B cell (primary cell): ENCODE results near the gene FXYD3. TPM values are rescaled to one million over a fixed set of nuclear protein-coding genes. Genes with fewer than 3 reads are reported as not detected.

Experiments used
- ATAC-seq: fragments of 200-7000 bp; cut with Tn5 transposase; one replicate; pipeline ENCODE4 v1.10.0; 2021; ENCODE audit warnings: low read depth, mild to moderate bottlenecking, moderate number of reproducible peaks, moderate library complexity
- CTCF ChIA-PET: fragments of 350-600 bp; sonication (Branson Sonifier 250); formaldehyde crosslinking; loops from one replicate; lab custom pipeline; 2021; ENCODE audit warnings: antibody characterized with exemption, inconsistent platforms; lab: Charles Lee
- POLR2A ChIA-PET: fragments of 350-600 bp; sonication (Branson Sonifier 250); formaldehyde crosslinking; loops from one replicate; lab custom pipeline; 2021; ENCODE audit warnings: antibody characterized with exemption; lab: Charles Lee
- DNase-seq: peaks from one replicate; pipeline ENCODE4 v3.0.0; 2013
- H2AFZ ChIP-seq: 2 replicates; pipeline ENCODE4 v1.6.1; 2012; ENCODE audit warnings: mild to moderate bottlenecking, low read depth, low read length; ENCODE audit not compliant: insufficient read depth, poor library complexity, severe bottlenecking
- H3K27ac ChIP-seq, 2 donors: 1 replicate in 1 of 2; 2 replicates in 1 of 2; pipeline ENCODE4 v1.5.1; 2012 to 2013; ENCODE audit warnings: low read length in 2 of 2, mild to moderate bottlenecking in 2 of 2, moderate library complexity in 1 of 2
- H3K27me3 ChIP-seq, 4 experiments: fragments of 200-600 bp in 1 of 4; sonication (generic) in 1 of 4; replicated peaks in 1 of 4; 1 replicate in 2 of 4; 2 replicates in 2 of 4; pipeline versions ENCODE4 v1.6.1 to v1.7.0; 2013 to 2016; ENCODE audit warnings: low read length in 3 of 4, mild to moderate bottlenecking in 2 of 4, mixed read lengths in 1 of 4, moderate library complexity in 1 of 4; ENCODE audit not compliant: insufficient read depth in 4 of 4, control insufficient read depth in 3 of 4; ENCODE audit errors: control extremely low read depth in 1 of 4
- H3K36me3 ChIP-seq, 2 experiments: replicated peaks in 1 of 2; 1 replicate in 1 of 2; 2 replicates in 1 of 2; pipeline versions ENCODE4 v1.6.1 to v1.7.1; 2013; ENCODE audit warnings: low read length in 1 of 2; ENCODE audit not compliant: insufficient read depth in 2 of 2, control insufficient read depth in 1 of 2; ENCODE audit errors: control extremely low read depth in 1 of 2, extremely low read depth in 1 of 2
- H3K4me1 ChIP-seq, 2 donors: fragments of 200-600 bp in 1 of 2; sonication (generic) in 1 of 2; 1 replicate in 1 of 2; 2 replicates in 1 of 2; pipeline versions ENCODE4 v1.5.1 to v1.6.1; 2013 to 2017; ENCODE audit warnings: low read length in 2 of 2; ENCODE audit not compliant: control insufficient read depth in 2 of 2, insufficient read depth in 2 of 2
- H3K4me2 ChIP-seq: replicated peaks from 2 replicates; pipeline ENCODE3; 2012; ENCODE audit warnings: mild to moderate bottlenecking, low read depth, low read length; ENCODE audit not compliant: poor library complexity, severe bottlenecking
- H3K4me3 ChIP-seq, 5 experiments: fragments of 200-600 bp in 1 of 5; sonication (generic) in 1 of 5; 1 replicate in 3 of 5; 2 replicates in 2 of 5; pipeline versions ENCODE4 v1.5.1 to v1.7.0; 2011 to 2016; ENCODE audit warnings: low read length in 4 of 5, mild to moderate bottlenecking in 4 of 5, low read depth in 2 of 5, control low read depth in 1 of 5, moderate library complexity in 1 of 5; ENCODE audit not compliant: insufficient read depth in 1 of 5; ENCODE audit errors: control extremely low read depth in 1 of 5, extremely low read depth in 1 of 5
- H3K79me2 ChIP-seq: fragments of 200-600 bp; sonication (generic); one replicate; pipeline ENCODE4 v1.6.0; 2016; ENCODE audit warnings: low read length; ENCODE audit not compliant: control insufficient read depth, insufficient read depth
- H3K9ac ChIP-seq: fragments of 200-600 bp; sonication (generic); 2 replicates; pipeline ENCODE4 v1.6.1; 2017; ENCODE audit warnings: mild to moderate bottlenecking, low read length, moderate library complexity
- H3K9me3 ChIP-seq, 3 donors: one replicate each; pipeline versions ENCODE4 v1.6.1 to v1.7.1; 2013; ENCODE audit warnings: low read length in 2 of 3; ENCODE audit not compliant: control insufficient read depth in 2 of 3, insufficient read depth in 1 of 3; ENCODE audit errors: control extremely low read depth in 1 of 3
- H4K20me1 ChIP-seq: 2 replicates; pipeline ENCODE4 v1.6.0; 2012; ENCODE audit warnings: mild to moderate bottlenecking, low read length; ENCODE audit not compliant: insufficient read depth, control insufficient read depth, poor library complexity, severe bottlenecking
- H3K27ac Mint-ChIP-seq: one replicate; pipeline ENCODE4 v1.8.0; 2021; ENCODE audit warnings: mixed read lengths
- H3K27me3 Mint-ChIP-seq: one replicate; pipeline ENCODE4 v1.8.0; 2021; ENCODE audit warnings: mixed read lengths
- H3K4me1 Mint-ChIP-seq: one replicate; pipeline ENCODE4 v1.8.0; 2021; ENCODE audit warnings: mixed read lengths
- H3K4me3 Mint-ChIP-seq: one replicate; pipeline ENCODE4 v1.8.0; 2021; ENCODE audit warnings: mixed read lengths
- H3K9me3 Mint-ChIP-seq: one replicate; pipeline ENCODE4 v1.8.0; 2022; ENCODE audit warnings: mixed read lengths; ENCODE audit not compliant: insufficient read depth
- CTCF ChIP-seq: fragments of 200-600 bp; IDR thresholded peaks from one replicate; pipeline ENCODE4 v1.8.0; 2022; ENCODE audit warnings: antibody characterized with exemption, mild to moderate bottlenecking
- EZH2 ChIP-seq: IDR thresholded peaks from 2 replicates; pipeline ENCODE4 v1.6.1; 2012; ENCODE audit warnings: borderline replicate concordance, low read depth, mild to moderate bottlenecking, moderate library complexity, low read length; ENCODE audit not compliant: insufficient read depth, poor library complexity, severe bottlenecking
- WGBS: methylation state at CpG from one replicate; pipeline ENCODE4 v1.1.5; 2013; ENCODE audit warnings: missing lambda C conversion rate; ENCODE audit not compliant: insufficient coverage; 5-methylcytosine and 5-hydroxymethylcytosine counted together
- intact Hi-C: fragments of 100-400 bp; cut with micrococcal nuclease; formaldehyde crosslinking; loops from one replicate; pipeline ENCODE4 v1.10.0; 2022
- polyA plus RNA-seq: library from polyadenylated mRNA; depleted of rRNA; stranded (reverse); fragments of >200 nt; gene quantifications from 2 replicates; pipeline ENCODE4 v1.2.3, GENCODE V29; 2012
- total RNA-seq, 2 donors: library from RNA; stranded (reverse); fragments of 120-200 nt in 1 of 2; gene quantifications; 1 replicate in 1 of 2; 2 replicates in 1 of 2; pipeline versions ENCODE4 v1.2.3 to v1.2.4, GENCODE V29; 2013 to 2022

FXYD3 gene
- total and polyA plus RNA-seq, 2 donors (not counting 1 experiment from before 2014, with no cell fraction given) = not detected

- H3K79me2 ChIP-seq = no peaks in the 10 kb centered on the region
- peak overlapping the region; percentile 83 for H2AFZ ChIP-seq
- 17% methylated on average over 41 of the region's 42 CpGs for WGBS
- H4K20me1 ChIP-seq = no peaks in the 10 kb centered on the region
- POLR2A ChIA-PET = interaction anchor here (0.9 to 1.3 kb wide), 3 partner anchors 11 to 17 kb away, joined by 3 to 11 read pairs (median 3); no protein-coding TSS in a partner anchor
- TF ChIP-seq CTCF (no peak), EZH2 (no peak)
- H3K27me3 Mint-ChIP-seq = no peaks in the 10 kb centered on the region
- no peaks in the 10 kb centered on the region for H3K36me3 ChIP-seq
- peaks cover 10 to 17% of the 10 kb centered on the region in 2 donors for H3K4me1 ChIP-seq
- peaks cover 15% of the 10 kb centered on the region for H3K4me1 Mint-ChIP-seq
- H3K4me2 ChIP-seq = peak overlapping the region; percentile 76
- intact Hi-C loops = loop anchor here (1.0 to 5.0 kb wide), 3 partner anchors 11 to 37 kb away; partner anchors contain the start of gene LGI4
- CTCF ChIA-PET = interaction anchor here (0.6 to 2.1 kb wide), 8 partner anchors 9 to 142 kb away, joined by 3 to 11 read pairs (median 8); partner anchors contain the start of genes FXYD5 and LGI4
- H3K4me3 Mint-ChIP-seq = peak overlapping the region; percentile 96
- DNase-seq (peak; percentile 87), ATAC-seq (peak; percentile 92)
- peak overlapping the region; percentile 65 for H3K9ac ChIP-seq
- H3K9me3 ChIP-seq = no peaks in the 10 kb centered on the region
- H3K27me3 ChIP-seq = no peaks in the 10 kb centered on the region
- H3K9me3 Mint-ChIP-seq = no peaks in the 10 kb centered on the region
- peak overlapping the region; percentile 22 to 34 for H3K27ac ChIP-seq
- peak overlapping the region; percentile 95 for H3K27ac Mint-ChIP-seq
- H3K4me3 ChIP-seq = peak overlapping the region; percentile 37 to 72 (median 59)
Observed at GRCh38 chr19:35124098-35125060, 8.8 kb downstream of the FXYD3 start.
